Motor neuron (in vitro differentiated cells): ENCODE measurements around the gene TAB3. TPM values are rescaled to one million over a fixed set of nuclear protein-coding genes. Genes with fewer than 3 reads are reported as not detected.
"Not testable (repeated sequence)": the region's sequence is repeated elsewhere in the genome, so short reads cannot be mapped to it uniquely, and the experiment has no call there.

ENCODE experiments used
- ATAC-seq, 8 experiments: fragments of 200-7000 bp; cut with Tn5 transposase; replicated peaks in 6 of 8; 2 replicates each; pipeline ENCODE4 v1.8.0; 2021; ENCODE audit warnings: mild to moderate bottlenecking in 8 of 8, moderate library complexity in 8 of 8
- H3K27ac ChIP-seq, 2 donors: fragments of 250-450 bp; sonication (Bioruptor Pico); 2 replicates each; pipeline ENCODE4 v1.9.0; 2021; ENCODE audit warnings: antibody characterized with exemption in 2 of 2, mild to moderate bottlenecking in 2 of 2, moderate library complexity in 1 of 2
- H3K4me1 ChIP-seq, 2 donors: fragments of 250-450 bp; sonication (Bioruptor Pico); replicated peaks in 1 of 2; 2 replicates each; pipeline ENCODE4 v1.6.1; 2021; ENCODE audit warnings: antibody characterized with exemption in 2 of 2, mild to moderate bottlenecking in 2 of 2, moderate library complexity in 1 of 2
- H3K4me3 ChIP-seq, 5 donors: fragments of 250-450 bp; sonication (Bioruptor Pico); 2 replicates each; pipeline ENCODE4 v1.9.0; 2021; ENCODE audit warnings: antibody characterized with exemption in 5 of 5, mild to moderate bottlenecking in 5 of 5, moderate library complexity in 4 of 5
- WGBS, 10 experiments: fragments of 450-650 bp; shearing (Covaris generic); methylation state at CpG; one replicate each; pipeline ENCODE4 v1.0.0; 2022; 5-methylcytosine and 5-hydroxymethylcytosine counted together
- in situ Hi-C, 9 experiments: fragments of 400-800 bp; cut with MboI; loops; one replicate each; pipeline ENCODE4 v1.15.0; 2021; ENCODE audit warnings: low sequenced_read_pairs in 9 of 9, low pct_unique_long_range_greater_than_20kb in 2 of 9; ENCODE audit not compliant: unreplicated experiment in 9 of 9
- total RNA-seq, 8 experiments: library from RNA; unstranded; fragments of 300-600 nt; gene quantifications; 2 replicates each; pipeline versions ENCODE4 v1.2.3 to v1.2.4, GENCODE V29; 2022

Gene TAB3
- total RNA-seq, 8 experiments from 2014 or later: 5.8 to 17.9 (median 12.4) TPM

- in situ Hi-C loops: no loop called here
- H3K4me1 ChIP-seq: no peaks in the 10 kb centered on the region
- no peak overlapping the region for H3K27ac ChIP-seq
- WGBS, 10 experiments: 23 to 100% (median 81%) methylated on average over 1 to 3 of the region's 3 CpGs; no CpG with 5 or more reads in 4 of the 10 experiments
- no peak for ATAC-seq
- H3K4me3 ChIP-seq: no peak overlapping the region
Measured at GRCh38 chrX:30798810-30799209, 90.2 kb downstream of the TAB3 start.

GRCh38 chrX:30797301-30797700 lies 91.8 kb downstream of the TAB3 start:
- in situ Hi-C loops, H3K4me3 ChIP-seq, ATAC-seq, H3K27ac ChIP-seq, H3K4me1 ChIP-seq: not testable (repeated sequence)
- WGBS, 10 experiments: 0 to 60% (median 50%) methylated on average over 1 of the region's 1 CpG; no CpG with 5 or more reads in 7 of the 10 experiments

- in situ Hi-C loops: no loop called here
- H3K27ac ChIP-seq: no peak overlapping the region
- no peak overlapping the region for H3K4me3 ChIP-seq
- ATAC-seq: no peak
- H3K4me1 ChIP-seq: no peaks in the 10 kb centered on the region
- WGBS, 10 experiments: 0 to 100% (median 47%) methylated on average over 1 to 6 of the region's 6 CpGs; no CpG with 5 or more reads in 3 of the 10 experiments
Measured at GRCh38 chrX:30795981-30796958, 92.8 kb downstream of the TAB3 start.

GRCh38 chrX:30794497-30794896 lies 94.6 kb downstream of the TAB3 start:
- Histone ChIP-seq H3K27ac (no peak overlapping the region), H3K4me3 (no peak overlapping the region), H3K4me1 (no peaks in the 10 kb centered on the region)
- WGBS, 10 experiments: 0 to 80% (median 29%) methylated on average over 1 of the region's 2 CpGs; no CpG with 5 or more reads in 6 of the 10 experiments
- in situ Hi-C loops: no loop called here
- no peak for ATAC-seq

- in situ Hi-C loops: no loop called here
- H3K4me1 ChIP-seq: no peaks in the 10 kb centered on the region
- WGBS, 10 experiments: 0 to 100% (median 58%) methylated on average over 1 of the region's 1 CpG; no CpG with 5 or more reads in 5 of the 10 experiments
- no peak overlapping the region for H3K27ac ChIP-seq
- no peak overlapping the region for H3K4me3 ChIP-seq
- no peak for ATAC-seq
Measured at GRCh38 chrX:30793767-30794103, 95.3 kb downstream of the TAB3 start.

GRCh38 chrX:30793075-30793766 lies 95.8 kb downstream of the TAB3 start:
- 5 to 86% (median 59%) methylated on average over 1 to 3 of the region's 3 CpGs; no CpG with 5 or more reads in 6 of the 10 experiments for WGBS, 10 experiments
- in situ Hi-C loops: no loop called here
- no peak for ATAC-seq

GRCh38 chrX:30791296-30792278 lies 97.5 kb downstream of the TAB3 start:
- Histone ChIP-seq H3K27ac (no peak overlapping the region), H3K4me1 (no peaks in the 10 kb centered on the region), H3K4me3 (no peak overlapping the region)
- in situ Hi-C loops: no loop called here
- WGBS, 10 experiments: 50 to 100% (median 89%) methylated on average over 1 to 6 of the region's 8 CpGs; no CpG with 5 or more reads in 6 of the 10 experiments
- no peak for ATAC-seq

More at GRCh38 chrX:30793075-30793766, 95.8 kb downstream of the TAB3 start:
- Histone ChIP-seq H3K4me1 (no peaks in the 10 kb centered on the region), H3K4me3 (no peak overlapping the region), H3K27ac (no peak overlapping the region)

- WGBS, 10 experiments: 0 to 100% (median 48%) methylated on average over 1 to 9 of the region's 9 CpGs; no CpG with 5 or more reads in 5 of the 10 experiments
- Histone ChIP-seq H3K4me1 (no peaks in the 10 kb centered on the region), H3K4me3 (no peak overlapping the region), H3K27ac (no peak overlapping the region)
- no peak for ATAC-seq
- in situ Hi-C loops: no loop called here
Measured at GRCh38 chrX:30787012-30787411, 102.0 kb downstream of the TAB3 start.

GRCh38 chrX:30786374-30786773 lies 102.7 kb downstream of the TAB3 start:
- Histone ChIP-seq H3K4me3 (no peak overlapping the region), H3K4me1 (no peaks in the 10 kb centered on the region), H3K27ac (no peak overlapping the region)
- in situ Hi-C loops: no loop called here
- no peak for ATAC-seq

- Histone ChIP-seq H3K4me1 (no peaks in the 10 kb centered on the region), H3K4me3 (no peak overlapping the region), H3K27ac (no peak overlapping the region)
- ATAC-seq: no peak
- in situ Hi-C loops: no loop called here
- WGBS, 10 experiments: 0 to 67% (median 53%) methylated on average over 1 of the region's 1 CpG; no CpG with 5 or more reads in 6 of the 10 experiments
Measured at GRCh38 chrX:30781711-30782444, 107.2 kb downstream of the TAB3 start.

GRCh38 chrX:30779453-30780030 lies 109.5 kb downstream of the TAB3 start:
- Histone ChIP-seq H3K27ac (no peak overlapping the region), H3K4me3 (no peak overlapping the region), H3K4me1 (no peaks in the 10 kb centered on the region)
- in situ Hi-C loops: no loop called here
- ATAC-seq: no peak
- 20 to 76% (median 33%) methylated on average over 1 to 7 of the region's 19 CpGs; no CpG with 5 or more reads in 6 of the 10 experiments for WGBS, 10 experiments

GRCh38 chrX:30777575-30777974 lies 111.5 kb downstream of the TAB3 start:
- ATAC-seq: no peak
- Histone ChIP-seq H3K4me1 (no peaks in the 10 kb centered on the region), H3K27ac (no peak overlapping the region), H3K4me3 (no peak overlapping the region)
- in situ Hi-C loops: no loop called here
